HUDEP-2 (cell line): ENCODE data around the gene FKBP1A.

Source experiments
- DNase-seq, 76 experiments: peaks; one replicate each; lab custom pipeline; 2025; ENCODE audit not compliant: unreplicated experiment in 76 of 76; lab: John Stamatoyannopoulos, UW

FKBP1A gene

GRCh38 chr20:1392693-1393506, at the start of gene FKBP1A:
Gene FKBP1A (minus strand): TSS chr20:1393054. CDS start chr20:1392998, 56 bp downstream.
- peak in 74 of 76 experiments; percentile 32 to 93 (median 80) for DNase-seq

- no peak for DNase-seq
Observed at GRCh38 chr20:1442304-1442703, 49.5 kb upstream of the FKBP1A start.

- DNase-seq: no peak
Observed at GRCh38 chr20:1441133-1441532, 48.3 kb upstream of the FKBP1A start.

- peak in 18 of 76 experiments; percentile 1 to 34 (median 12) for DNase-seq
Observed at GRCh38 chr20:1440024-1440423, 47.2 kb upstream of the FKBP1A start.

GRCh38 chr20:1438361-1438760, 45.5 kb upstream of the FKBP1A start:
- DNase-seq: no peak

- peak in 57 of 76 experiments; percentile 6 to 73 (median 43) for DNase-seq
Observed at GRCh38 chr20:1437235-1437904, 44.5 kb upstream of the FKBP1A start.

- no peak for DNase-seq
Observed at GRCh38 chr20:1436263-1436662, 43.4 kb upstream of the FKBP1A start.

- no peak for DNase-seq
Observed at GRCh38 chr20:1435337-1435699, 42.5 kb upstream of the FKBP1A start.

GRCh38 chr20:1434571-1435336, 41.9 kb upstream of the FKBP1A start:
- peak in 24 of 76 experiments; percentile 1 to 60 (median 32) for DNase-seq

GRCh38 chr20:1431158-1431557, 38.3 kb upstream of the FKBP1A start:
- no peak for DNase-seq

GRCh38 chr20:1430004-1430451, 37.2 kb upstream of the FKBP1A start:
- no peak for DNase-seq

GRCh38 chr20:1429143-1429728, 36.4 kb upstream of the FKBP1A start:
- no peak for DNase-seq

GRCh38 chr20:1427457-1428054, 34.7 kb upstream of the FKBP1A start:
- DNase-seq: peak in 1 of 76 experiments; percentile 8

GRCh38 chr20:1426231-1426849, 33.5 kb upstream of the FKBP1A start:
- no peak for DNase-seq

GRCh38 chr20:1424336-1424735, 31.5 kb upstream of the FKBP1A start:
- no peak for DNase-seq

- DNase-seq: peak in 13 of 76 experiments; percentile 0 to 29 (median 10)
Observed at GRCh38 chr20:1423625-1424106, 30.8 kb upstream of the FKBP1A start.

GRCh38 chr20:1423206-1423605, 30.4 kb upstream of the FKBP1A start:
- DNase-seq: no peak

GRCh38 chr20:1422753-1423152, 29.9 kb upstream of the FKBP1A start:
- DNase-seq: no peak

- no peak for DNase-seq
Observed at GRCh38 chr20:1420066-1420465, 27.2 kb upstream of the FKBP1A start.

- DNase-seq: no peak
Observed at GRCh38 chr20:1418350-1418749, 25.5 kb upstream of the FKBP1A start.
